Fibroblast of peridontal ligament (primary cell): Measurements from ENCODE around the gene COASY.
"Not testable (repeated sequence)": the region's sequence is repeated elsewhere in the genome, so short reads cannot be mapped to it uniquely, and the experiment has no call there.

Source experiments
- DNase-seq: peaks from one replicate; pipeline ENCODE4 v3.0.0-alpha.2; 2010; ENCODE audit errors: extremely low read depth

COASY gene

DNA sequence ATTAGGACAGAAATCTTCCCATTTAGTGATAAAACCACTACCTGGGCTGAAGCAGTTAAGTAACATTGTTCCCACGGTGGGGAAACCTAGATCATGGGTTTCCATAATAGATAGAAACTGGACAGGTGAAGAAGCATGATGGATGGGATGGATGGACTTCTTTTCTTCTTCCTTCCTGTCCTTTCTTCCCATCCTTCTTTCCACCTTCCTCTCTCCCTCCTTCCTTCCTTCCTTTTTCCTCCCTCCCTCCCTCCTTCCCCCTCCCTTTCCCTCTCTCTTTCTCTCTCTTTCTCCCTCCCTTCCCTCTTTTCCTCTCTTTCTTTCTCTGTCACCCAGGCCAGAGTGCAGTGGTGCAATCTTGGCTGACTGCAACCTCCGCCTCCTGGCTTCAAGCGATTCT is 12.5 kb downstream of the COASY start:
- no peak for DNase-seq

- no peak for DNase-seq
These were observed 15.2 kb downstream of the COASY start for GRCh38 chr17:42577140-42577531.

DNA sequence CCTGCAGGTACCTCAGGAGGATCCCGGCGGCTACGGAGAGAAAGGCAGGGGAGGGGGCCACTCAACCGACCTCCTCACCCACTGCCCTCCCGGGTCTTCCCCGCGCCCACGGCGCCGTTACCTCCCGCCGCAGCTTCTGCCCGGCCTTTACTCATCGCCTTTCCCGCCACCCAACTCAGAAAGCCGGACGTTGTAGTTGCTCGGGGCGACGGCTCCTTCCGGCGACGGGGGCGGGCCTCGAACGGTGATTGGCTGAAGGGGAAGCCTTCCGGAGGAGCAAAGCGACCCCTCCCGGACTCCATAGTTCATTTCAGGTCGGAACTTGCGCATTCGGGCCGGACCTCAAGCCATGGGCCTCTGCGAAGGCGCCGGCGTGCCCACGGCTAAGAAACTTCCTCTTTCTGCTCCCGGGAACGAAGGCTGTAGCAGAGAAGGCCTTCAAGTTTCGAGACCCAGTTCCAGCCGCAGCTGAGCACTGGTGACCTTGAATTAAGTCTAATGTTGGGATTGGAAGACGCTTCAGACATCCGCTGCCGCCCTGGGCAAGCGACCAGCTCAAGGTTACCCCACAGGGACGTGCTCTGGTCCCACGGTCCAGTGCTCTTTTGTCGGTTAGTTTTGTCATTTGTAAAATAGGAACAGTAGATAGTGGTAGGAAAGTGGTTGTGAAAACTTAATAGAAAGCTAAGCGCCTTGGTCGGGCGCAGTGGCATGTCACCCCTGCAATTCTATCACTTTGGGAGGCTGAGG is 15.8 kb downstream of the COASY start, which contains the start of gene PSMC3IP:
TSS of gene PSMC3IP (minus strand) at position 198 of the 750 bp plus-strand sequence. CDS start at position 155, 43 bp downstream.
- peak; percentile 91 for DNase-seq

- DNase-seq = peak; percentile 74
These were observed 16.4 kb downstream of the COASY start for GRCh38 chr17:42578282-42578869.

DNA sequence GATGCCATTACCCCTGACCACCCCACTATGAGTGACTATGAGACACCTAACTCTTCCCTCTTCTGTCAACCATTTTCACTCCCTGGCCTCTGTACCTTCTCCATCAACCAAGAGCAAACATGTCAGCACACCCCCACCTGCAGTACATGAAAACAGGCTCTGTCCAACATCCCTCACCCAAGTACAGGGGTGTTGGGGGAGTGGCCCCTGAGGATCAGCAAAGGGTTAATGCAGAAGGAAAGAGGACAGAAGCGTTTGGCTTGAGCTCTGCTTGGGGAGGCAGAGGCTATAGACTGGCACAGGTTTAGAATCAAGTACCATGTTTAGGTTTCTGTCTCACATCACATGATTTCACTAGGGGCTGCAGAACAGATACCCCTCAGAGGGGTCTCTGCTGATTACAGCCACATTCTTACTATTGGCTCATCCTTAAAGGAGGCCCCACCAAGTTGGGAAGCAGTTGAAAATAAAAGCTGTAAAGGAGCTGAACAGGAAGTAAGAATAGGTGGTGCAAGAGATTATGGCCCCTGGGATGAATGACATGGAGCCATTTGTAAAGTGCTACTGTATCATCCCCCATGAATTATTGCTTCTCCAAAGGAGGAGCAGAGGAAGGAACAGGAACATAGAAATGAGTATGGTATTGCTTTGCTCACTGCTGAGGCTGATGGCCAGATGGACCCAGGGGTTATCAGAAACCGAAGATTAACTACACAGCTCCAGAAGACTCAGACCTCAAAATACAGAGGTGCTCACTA is 18.0 kb downstream of the COASY start:
- DNase-seq = no peak

DNA sequence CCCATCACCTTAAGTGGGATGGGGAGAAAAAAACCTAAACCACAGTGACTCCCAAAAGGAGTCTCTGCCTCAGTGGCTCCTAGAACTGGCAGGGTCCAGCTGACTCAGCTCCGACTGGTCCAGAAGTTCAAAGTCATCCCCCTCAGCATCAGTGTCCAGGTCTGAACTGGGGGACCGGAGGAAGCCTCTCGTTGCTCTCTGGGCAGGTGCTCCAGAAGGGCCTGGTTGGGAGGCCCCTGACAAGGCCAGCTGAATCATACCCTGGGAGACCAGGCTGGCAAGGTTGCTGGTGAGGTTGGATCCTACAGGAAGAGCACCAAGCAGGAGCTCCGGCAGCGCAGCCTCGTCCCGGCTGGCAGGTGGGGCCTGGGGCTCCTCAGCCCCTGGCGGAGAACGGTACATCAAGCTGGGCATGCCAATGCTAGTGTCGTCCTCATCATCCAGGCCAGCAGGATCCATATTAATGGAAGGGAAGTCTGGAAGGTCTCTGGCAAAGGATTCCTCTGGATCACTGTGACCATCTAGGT is 19.9 kb downstream of the COASY start:
- no peak for DNase-seq

DNA sequence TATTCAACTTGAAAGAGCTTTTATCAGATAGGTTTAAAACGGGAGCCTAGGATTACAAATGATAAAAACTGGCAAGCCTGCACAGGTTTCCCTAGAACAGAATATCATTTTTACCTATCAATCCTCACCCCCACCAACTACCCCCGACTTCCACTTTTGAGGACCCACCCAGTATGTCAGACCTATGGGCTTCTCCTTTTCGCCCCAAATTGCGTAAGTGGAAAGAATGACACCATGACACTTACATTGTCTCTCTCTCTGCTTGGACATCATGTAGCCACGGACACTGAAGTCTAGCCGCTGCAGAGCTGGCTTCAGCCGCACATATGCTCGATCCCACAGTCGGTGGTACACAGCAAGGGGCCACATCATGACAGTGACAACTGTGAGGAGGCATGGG is 22.9 kb downstream of the COASY start:
- DNase-seq = no peak

DNA sequence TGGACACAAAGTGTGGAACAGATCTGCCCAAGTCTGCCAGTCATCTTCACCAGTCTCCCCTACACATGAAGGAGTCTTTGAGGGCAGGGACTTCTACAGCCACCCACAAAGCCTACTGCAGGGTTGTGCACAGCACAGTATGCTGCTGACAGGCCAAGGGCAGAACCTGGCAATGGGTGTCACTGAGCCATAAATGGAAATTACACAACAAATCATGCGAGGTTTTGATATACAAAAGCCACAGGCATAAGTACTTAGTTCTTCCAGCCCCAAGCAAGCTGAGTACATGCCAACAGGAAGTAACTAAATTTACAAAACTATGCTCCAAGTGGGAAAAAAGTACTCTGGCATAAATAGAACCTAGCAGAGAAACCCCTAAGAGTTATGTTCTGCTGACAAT is 23.4 kb downstream of the COASY start:
- no peak for DNase-seq

GRCh38 chr17:42586514-42587230 is 24.7 kb downstream of the COASY start:
- no peak for DNase-seq

DNA sequence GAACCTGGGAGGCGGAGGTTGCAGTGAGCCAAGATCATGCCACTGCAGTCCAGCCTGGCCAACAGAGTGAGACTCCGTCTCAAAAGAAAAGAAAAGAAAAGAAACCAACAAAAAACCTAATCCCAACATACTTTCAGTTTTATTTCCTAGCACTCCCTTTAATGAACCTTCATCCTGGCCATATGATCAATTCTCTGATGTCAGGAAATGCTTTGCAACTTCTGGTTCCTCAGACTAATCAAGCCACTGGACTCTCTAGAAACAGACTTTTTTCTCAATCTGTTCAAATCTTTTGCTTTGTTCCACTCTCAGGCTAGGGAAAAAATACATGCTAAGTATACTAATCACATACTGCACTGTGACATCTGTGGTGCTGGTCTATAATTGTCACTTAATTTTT is 28.9 kb downstream of the COASY start:
- no peak for DNase-seq

GRCh38 chr17:42591411-42591810 is 29.5 kb downstream of the COASY start:
- no peak for DNase-seq

DNA sequence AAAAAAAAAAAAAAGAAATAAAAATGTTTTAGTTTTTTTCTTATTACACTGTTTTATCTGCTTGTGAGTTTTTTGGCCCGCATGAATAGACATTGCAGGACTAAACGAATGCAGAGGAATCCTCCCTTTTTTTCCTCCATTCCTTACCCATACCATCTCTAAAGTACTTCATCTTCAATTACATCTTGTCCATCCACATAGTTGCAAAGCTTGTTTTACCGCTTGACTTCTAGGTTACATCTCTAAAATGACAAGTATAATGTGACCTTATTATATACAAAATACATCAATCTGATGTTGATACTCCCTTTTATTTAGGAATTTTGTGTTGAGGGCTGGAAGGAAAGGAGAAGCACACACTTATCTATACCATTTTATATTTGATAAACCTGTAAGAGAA is 34.4 kb downstream of the COASY start:
- DNase-seq = no peak

DNA sequence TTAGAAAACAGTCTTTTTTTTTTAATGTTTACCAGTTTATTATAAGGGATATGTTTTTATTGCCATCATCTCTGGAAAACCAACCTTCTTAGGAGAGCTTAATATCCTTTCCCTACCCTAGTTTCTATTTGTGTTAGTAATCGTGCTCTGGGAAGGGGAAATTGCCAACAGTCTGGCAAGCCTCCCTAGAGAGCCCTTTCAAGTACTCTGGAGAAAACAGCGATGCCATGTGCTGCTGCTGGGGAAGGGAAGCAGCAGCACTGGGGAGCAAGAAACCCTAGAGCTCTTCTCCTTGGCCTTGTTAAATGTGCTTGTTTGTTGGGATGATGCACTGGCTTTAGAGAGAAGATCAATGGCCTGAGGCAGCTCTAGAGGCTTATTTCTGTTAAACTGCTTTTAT is 37.0 kb downstream of the COASY start:
- DNase-seq = peak; percentile 47

DNA sequence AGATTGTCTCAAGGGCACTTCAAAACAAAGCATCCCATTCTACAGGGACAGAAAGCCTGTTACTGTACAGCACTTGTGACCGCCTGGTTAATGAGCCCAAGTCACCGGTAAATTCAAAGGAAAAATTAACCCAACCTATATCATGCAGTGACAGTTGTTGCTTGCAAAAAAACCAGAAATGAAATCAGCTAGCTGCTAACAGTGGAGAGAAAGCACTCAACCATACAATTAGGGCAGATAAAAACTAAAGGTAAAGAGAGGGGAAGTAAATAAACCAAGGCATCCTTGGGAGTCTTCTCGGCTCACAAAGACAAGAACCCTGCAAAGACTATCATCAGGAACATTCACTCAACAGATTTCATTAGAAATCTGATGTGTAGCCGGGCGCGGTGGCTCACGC is 41.4 kb downstream of the COASY start:
- DNase-seq = no peak

- no peak for DNase-seq
These were observed 45.8 kb downstream of the COASY start for GRCh38 chr17:42607769-42608168.

- DNase-seq = no peak
These were observed 46.6 kb downstream of the COASY start for GRCh38 chr17:42608305-42609181.

GRCh38 chr17:42609182-42609813 is 47.4 kb downstream of the COASY start, which contains the start of the genes RETREG3 and TUBG1:
TSS of gene RETREG3 (minus strand) at chr17:42609374. CDS start at chr17:42609324, 50 bp downstream.
TSS of gene TUBG1 (plus strand) at chr17:42609683. CDS start at chr17:42609738, 55 bp downstream.
- peak; percentile 99 for DNase-seq

DNA sequence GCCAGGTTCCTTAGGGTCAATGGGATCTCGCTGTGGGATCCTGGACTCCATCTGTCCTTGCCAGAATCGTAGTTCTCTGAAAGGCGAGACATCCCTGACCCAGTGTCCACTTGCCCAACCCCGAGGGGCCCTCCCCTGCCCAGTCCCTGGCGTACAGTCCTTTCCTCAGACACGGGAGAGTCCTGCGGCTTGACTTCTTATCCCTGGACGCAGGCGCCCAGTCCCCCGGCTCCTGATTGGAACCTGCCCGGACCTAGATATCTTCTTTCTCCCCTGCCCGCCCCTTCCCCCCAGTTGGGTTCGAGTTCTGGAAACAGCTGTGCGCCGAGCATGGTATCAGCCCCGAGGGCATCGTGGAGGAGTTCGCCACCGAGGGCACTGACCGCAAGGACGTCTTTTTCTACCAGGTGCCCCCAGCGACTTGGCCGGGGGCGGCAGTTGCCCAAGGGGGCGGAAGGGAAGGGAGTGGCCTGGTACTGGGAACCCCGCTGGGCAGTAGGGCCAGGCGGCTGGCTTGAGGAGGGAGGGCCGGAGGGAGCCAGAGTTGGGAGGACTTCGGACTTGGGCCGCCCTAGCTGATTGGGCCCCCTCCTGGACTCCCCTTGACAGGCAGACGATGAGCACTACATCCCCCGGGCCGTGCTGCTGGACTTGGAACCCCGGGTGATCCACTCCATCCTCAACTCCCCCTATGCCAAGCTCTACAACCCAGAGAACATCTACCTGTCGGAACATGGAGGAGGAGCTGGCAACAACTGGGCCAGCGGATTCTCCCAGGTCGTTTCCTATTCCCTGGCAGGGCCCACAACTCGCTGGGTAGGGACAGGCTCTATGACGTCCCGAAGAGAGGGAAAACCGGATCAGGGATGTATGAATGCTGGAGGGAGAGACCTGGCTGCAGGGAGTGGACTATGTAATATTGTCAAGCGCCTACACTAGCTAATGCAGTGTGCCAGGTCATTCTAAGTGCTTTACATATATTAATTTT is 48.2 kb downstream of the COASY start:
- not testable (repeated sequence) for DNase-seq

DNA sequence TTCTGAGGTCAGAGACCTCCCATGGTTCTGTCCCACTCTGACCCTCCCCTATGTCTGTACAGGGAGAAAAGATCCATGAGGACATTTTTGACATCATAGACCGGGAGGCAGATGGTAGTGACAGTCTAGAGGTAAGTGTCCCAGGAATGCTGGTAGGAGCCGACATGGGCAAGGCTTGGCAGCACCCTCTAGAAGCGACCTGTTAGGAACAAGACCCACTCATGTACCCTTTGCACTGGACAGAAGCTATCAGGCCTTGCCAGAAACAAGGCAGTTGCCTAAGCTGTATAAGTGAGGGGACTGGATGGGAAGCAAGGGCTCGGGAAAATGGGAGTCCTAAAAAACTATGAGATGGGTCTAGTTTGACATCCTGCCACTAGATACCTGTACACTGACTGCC is 50.1 kb downstream of the COASY start:
- no peak for DNase-seq
